ENCODE measurements around the gene ZNF438. TPM values are rescaled to one million over a fixed set of nuclear protein-coding genes. Genes with fewer than 3 reads are reported as not detected.

Gene ZNF438
- total and polyA plus RNA-seq, 2 of the 8 experiments (the other 6 are each of a cell fraction or from before 2014, with no cell fraction given): 0.95 to 1.7 TPM

DNA sequence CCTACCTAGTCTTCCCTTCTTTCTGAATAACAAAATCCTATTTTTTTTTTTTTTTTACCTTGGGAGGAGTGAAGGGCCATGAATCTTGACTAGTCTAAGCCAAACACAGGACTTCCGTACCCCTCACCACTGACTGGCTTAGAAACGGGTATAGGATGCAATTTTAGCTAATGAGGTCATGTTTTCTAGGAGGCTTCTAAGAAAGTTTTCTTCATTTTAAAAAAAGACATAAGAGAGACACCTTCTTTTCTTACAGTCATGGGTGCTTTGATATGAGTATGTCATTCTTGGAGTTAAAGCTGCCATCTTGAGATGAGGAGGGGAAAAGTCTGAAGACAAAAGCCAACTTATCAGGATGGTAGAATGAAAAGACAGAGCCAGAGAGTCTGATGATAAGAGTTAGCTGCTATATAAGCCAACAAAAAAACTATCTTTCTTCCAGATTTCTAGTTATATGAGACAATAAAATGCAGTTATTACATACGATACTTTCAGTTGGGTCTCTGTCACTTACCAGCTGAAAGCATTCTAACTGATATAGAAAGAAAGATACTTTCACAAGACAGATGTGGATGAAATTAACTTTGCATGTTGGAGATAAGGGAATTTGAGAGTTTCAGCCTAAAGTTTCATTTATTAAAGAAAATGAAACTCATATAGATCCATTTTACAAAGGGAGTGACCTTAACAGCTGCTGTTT is 34.0 kb downstream of the ZNF438 start (continued):
- TF ChIP-seq, protein P1, sequence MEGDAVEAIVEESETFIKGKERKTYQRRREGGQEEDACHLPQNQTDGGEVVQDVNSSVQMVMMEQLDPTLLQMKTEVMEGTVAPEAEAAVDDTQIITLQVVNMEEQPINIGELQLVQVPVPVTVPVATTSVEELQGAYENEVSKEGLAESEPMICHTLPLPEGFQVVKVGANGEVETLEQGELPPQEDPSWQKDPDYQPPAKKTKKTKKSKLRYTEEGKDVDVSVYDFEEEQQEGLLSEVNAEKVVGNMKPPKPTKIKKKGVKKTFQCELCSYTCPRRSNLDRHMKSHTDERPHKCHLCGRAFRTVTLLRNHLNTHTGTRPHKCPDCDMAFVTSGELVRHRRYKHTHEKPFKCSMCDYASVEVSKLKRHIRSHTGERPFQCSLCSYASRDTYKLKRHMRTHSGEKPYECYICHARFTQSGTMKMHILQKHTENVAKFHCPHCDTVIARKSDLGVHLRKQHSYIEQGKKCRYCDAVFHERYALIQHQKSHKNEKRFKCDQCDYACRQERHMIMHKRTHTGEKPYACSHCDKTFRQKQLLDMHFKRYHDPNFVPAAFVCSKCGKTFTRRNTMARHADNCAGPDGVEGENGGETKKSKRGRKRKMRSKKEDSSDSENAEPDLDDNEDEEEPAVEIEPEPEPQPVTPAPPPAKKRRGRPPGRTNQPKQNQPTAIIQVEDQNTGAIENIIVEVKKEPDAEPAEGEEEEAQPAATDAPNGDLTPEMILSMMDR (IDR thresholded peaks at IDR 0.05; ENCODE audit: control extremely low read depth in 1 of 3, insufficient read depth in 1 of 3, low read depth in 1 of 3, low read length in 3 of 3): no peak
- TF ChIP-seq EZH2 (IDR thresholded peaks at IDR 0.05; ENCODE audit: low read depth, low read length, severe bottlenecking) (no peak), MAFK (IDR thresholded peaks at IDR 0.05; ENCODE audit: low read depth, low read length) (no peak), ZNF274 (IDR thresholded peaks at IDR 0.05; ENCODE audit: borderline replicate concordance, extremely low read depth, low read length) (no peak), SP2 (IDR thresholded peaks at IDR 0.05; ENCODE audit: low read length) (no peak), TCF12 (IDR thresholded peaks at IDR 0.05; ENCODE audit: low read depth, low read length) (no peak), CEBPB (IDR thresholded peaks at IDR 0.05; ENCODE audit: low read depth, low read length) (no peak), CHD7 (IDR thresholded peaks at IDR 0.05; ENCODE audit: insufficient replicate concordance, low read length) (no peak)
